H9 (cell line): ENCODE results near the gene LPIN2. TPM values are rescaled to one million over a fixed set of nuclear protein-coding genes. Genes with fewer than 3 reads are reported as not detected.
A peak's percentile ranks its signal among the peaks of the same experiment; 100 is the strongest.

Source experiments
- DNase-seq: peaks from one replicate; pipeline ENCODE4 v3.0.0-alpha.2; 2017
- H2AFZ ChIP-seq: one replicate; pipeline ENCODE4 v1.6.1; 2013; ENCODE audit warnings: mild to moderate bottlenecking, low read length, control low read depth, moderate library complexity
- H2AK5ac ChIP-seq: 2 replicates; pipeline ENCODE4 v1.6.1; 2013; ENCODE audit warnings: low read length, control low read depth, mixed read lengths; ENCODE audit not compliant: insufficient read length
- H2BK120ac ChIP-seq: one replicate; pipeline ENCODE4 v1.6.1; 2013; ENCODE audit warnings: low read depth, mild to moderate bottlenecking, low read length, control low read depth, inconsistent platforms; ENCODE audit not compliant: poor library complexity, severe bottlenecking
- H2BK12ac ChIP-seq: 2 replicates; pipeline ENCODE4 v1.6.1; 2013; ENCODE audit warnings: low read length, control low read depth, mixed read lengths, low read depth; ENCODE audit not compliant: insufficient read length
- H2BK15ac ChIP-seq: 2 replicates; pipeline ENCODE4 v1.6.1; 2013; ENCODE audit warnings: low read depth, low read length, control low read depth
- H2BK20ac ChIP-seq: one replicate; pipeline ENCODE4 v1.6.1; 2013; ENCODE audit warnings: low read depth, mild to moderate bottlenecking, low read length, control low read depth, inconsistent platforms; ENCODE audit not compliant: poor library complexity, severe bottlenecking
- H2BK5ac ChIP-seq: 2 replicates; pipeline ENCODE4 v1.6.1; 2013; ENCODE audit warnings: low read length, control low read depth, mixed read lengths; ENCODE audit not compliant: insufficient read length
- H3K14ac ChIP-seq: 2 replicates; pipeline ENCODE4 v1.6.1; 2013; ENCODE audit warnings: low read length, control low read depth; ENCODE audit not compliant: insufficient read depth
- H3K18ac ChIP-seq: 2 replicates; pipeline ENCODE4 v1.6.1; 2013; ENCODE audit warnings: low read depth, mild to moderate bottlenecking, mixed read lengths, low read length, control low read depth; ENCODE audit not compliant: insufficient read length
- H3K23ac ChIP-seq: 2 replicates; pipeline ENCODE4 v1.6.1; 2013; ENCODE audit warnings: low read length, control low read depth, mixed read lengths, low read depth; ENCODE audit not compliant: insufficient read length
- H3K23me2 ChIP-seq: 2 replicates; pipeline ENCODE4 v1.6.1; 2013; ENCODE audit warnings: low read depth, mild to moderate bottlenecking, mixed read lengths, low read length, control low read depth; ENCODE audit not compliant: insufficient read length, poor library complexity, severe bottlenecking
- H3K27ac ChIP-seq: 2 replicates; pipeline ENCODE4 v1.5.1; 2013; ENCODE audit warnings: low read length, control low read depth, mixed read lengths, low read depth; ENCODE audit not compliant: insufficient read length
- H3K27me3 ChIP-seq: 2 replicates; pipeline ENCODE4 v1.6.1; 2013; ENCODE audit warnings: low read length, control low read depth, inconsistent platforms; ENCODE audit not compliant: insufficient read depth
- H3K4ac ChIP-seq: 2 replicates; pipeline ENCODE4 v1.6.1; 2013; ENCODE audit warnings: low read depth, mild to moderate bottlenecking, control low read depth, inconsistent platforms, low read length, moderate library complexity
- H3K4me1 ChIP-seq: 2 replicates; pipeline ENCODE4 v1.6.1; 2013; ENCODE audit warnings: low read length, control low read depth, inconsistent platforms; ENCODE audit not compliant: insufficient read depth
- H3K4me2 ChIP-seq: 2 replicates; pipeline ENCODE4 v1.6.1; 2013; ENCODE audit warnings: low read length, control low read depth, mixed read lengths; ENCODE audit not compliant: insufficient read length, insufficient read depth
- H3K56ac ChIP-seq: 2 replicates; pipeline ENCODE4 v1.6.1; 2013; ENCODE audit warnings: low read depth, mild to moderate bottlenecking, mixed read lengths, low read length, control low read depth; ENCODE audit not compliant: insufficient read length
- H3K79me1 ChIP-seq: 2 replicates; pipeline ENCODE4 v1.6.1; 2013; ENCODE audit warnings: low read depth, mild to moderate bottlenecking, moderate library complexity, low read length, control low read depth, inconsistent platforms; ENCODE audit not compliant: insufficient read depth, poor library complexity, severe bottlenecking
- H3K79me2 ChIP-seq: 2 replicates; pipeline ENCODE4 v1.6.1; 2013; ENCODE audit warnings: low read length, control low read depth, inconsistent platforms; ENCODE audit not compliant: insufficient read depth
- H3K9ac ChIP-seq: 2 replicates; pipeline ENCODE4 v1.6.1; 2013; ENCODE audit warnings: low read length, control low read depth, mixed read lengths; ENCODE audit not compliant: insufficient read length; ENCODE audit errors: extremely low read depth
- H3K9me3 ChIP-seq: one replicate; pipeline ENCODE4 v1.6.1; 2013; ENCODE audit warnings: low read depth, low read length, inconsistent platforms; ENCODE audit not compliant: control insufficient read depth
- H3T11ph ChIP-seq: one replicate; pipeline ENCODE4 v1.6.1; 2013; ENCODE audit warnings: mild to moderate bottlenecking, low read length, control low read depth, inconsistent platforms
- H4K20me1 ChIP-seq: one replicate; pipeline ENCODE4 v1.6.1; 2013; ENCODE audit not compliant: control insufficient read depth, insufficient read length, insufficient read depth
- H4K5ac ChIP-seq: 2 replicates; pipeline ENCODE4 v1.6.1; 2013; ENCODE audit warnings: low read depth, mild to moderate bottlenecking, mixed read lengths, low read length, control low read depth; ENCODE audit not compliant: insufficient read length
- H4K8ac ChIP-seq: replicated peaks from 2 replicates; pipeline ENCODE4 v1.6.1; 2013; ENCODE audit warnings: low read length, control low read depth, mixed read lengths, low read depth; ENCODE audit not compliant: insufficient read length
- H4K91ac ChIP-seq: 2 replicates; pipeline ENCODE4 v1.6.1; 2013; ENCODE audit warnings: low read depth, mild to moderate bottlenecking, moderate library complexity, mixed read lengths, low read length, control low read depth; ENCODE audit not compliant: insufficient read length
- H3K27ac Mint-ChIP-seq, 3 experiments: 2 replicates in 2 of 3; 3 replicates in 1 of 3; pipeline ENCODE4 v1.8.0; 2020 to 2021; ENCODE audit warnings: mixed read lengths in 3 of 3, mild to moderate bottlenecking in 1 of 3, moderate library complexity in 1 of 3
- H3K27me3 Mint-ChIP-seq: 2 replicates; pipeline ENCODE4 v1.8.0; 2021; ENCODE audit warnings: low read depth, mild to moderate bottlenecking, moderate library complexity, mixed read lengths
- H3K36me3 Mint-ChIP-seq, 3 experiments: 2 replicates in 2 of 3; 3 replicates in 1 of 3; pipeline ENCODE4 v1.8.0; 2020 to 2021; ENCODE audit warnings: low read depth in 3 of 3, mixed read lengths in 3 of 3; ENCODE audit not compliant: insufficient read depth in 1 of 3
- H3K4me1 Mint-ChIP-seq, 2 experiments: 2 replicates each; pipeline ENCODE4 v1.8.0; 2020; ENCODE audit warnings: mixed read lengths in 2 of 2
- H3K4me3 Mint-ChIP-seq, 2 experiments: 2 replicates in 1 of 2; 3 replicates in 1 of 2; pipeline ENCODE4 v1.8.0; 2020 to 2021; ENCODE audit warnings: mild to moderate bottlenecking in 2 of 2, mixed read lengths in 2 of 2, moderate library complexity in 1 of 2
- H3K9me3 Mint-ChIP-seq, 2 experiments: 2 replicates in 1 of 2; 3 replicates in 1 of 2; pipeline ENCODE4 v1.8.0; 2020; ENCODE audit warnings: mild to moderate bottlenecking in 2 of 2, mixed read lengths in 2 of 2, moderate library complexity in 1 of 2
- CTCF ChIP-seq: fragments of 200-600 bp; sonication (generic); conservative IDR thresholded peaks from 3 replicates; pipeline ENCODE4 v1.8.0; 2021; ENCODE audit warnings: antibody characterized with exemption, mild to moderate bottlenecking
- WGBS: extraction: QIAGEN DNeasy Blood & Tissue Kit; methylation state at CpG from one replicate; pipeline ENCODE4 v1.1.7; 2013; ENCODE audit warnings: missing lambda C conversion rate, low lambda C conversion rate, mixed read lengths; ENCODE audit not compliant: insufficient read length; ENCODE audit errors: extremely low coverage; 5-methylcytosine and 5-hydroxymethylcytosine counted together
- total RNA-seq: library from RNA; stranded (reverse); gene quantifications from 2 replicates; pipeline ENCODE4 v1.2.1, GENCODE V29; 2021

Gene LPIN2
- total RNA-seq, 1 experiment from 2014 or later = 9.2 TPM

DNA sequence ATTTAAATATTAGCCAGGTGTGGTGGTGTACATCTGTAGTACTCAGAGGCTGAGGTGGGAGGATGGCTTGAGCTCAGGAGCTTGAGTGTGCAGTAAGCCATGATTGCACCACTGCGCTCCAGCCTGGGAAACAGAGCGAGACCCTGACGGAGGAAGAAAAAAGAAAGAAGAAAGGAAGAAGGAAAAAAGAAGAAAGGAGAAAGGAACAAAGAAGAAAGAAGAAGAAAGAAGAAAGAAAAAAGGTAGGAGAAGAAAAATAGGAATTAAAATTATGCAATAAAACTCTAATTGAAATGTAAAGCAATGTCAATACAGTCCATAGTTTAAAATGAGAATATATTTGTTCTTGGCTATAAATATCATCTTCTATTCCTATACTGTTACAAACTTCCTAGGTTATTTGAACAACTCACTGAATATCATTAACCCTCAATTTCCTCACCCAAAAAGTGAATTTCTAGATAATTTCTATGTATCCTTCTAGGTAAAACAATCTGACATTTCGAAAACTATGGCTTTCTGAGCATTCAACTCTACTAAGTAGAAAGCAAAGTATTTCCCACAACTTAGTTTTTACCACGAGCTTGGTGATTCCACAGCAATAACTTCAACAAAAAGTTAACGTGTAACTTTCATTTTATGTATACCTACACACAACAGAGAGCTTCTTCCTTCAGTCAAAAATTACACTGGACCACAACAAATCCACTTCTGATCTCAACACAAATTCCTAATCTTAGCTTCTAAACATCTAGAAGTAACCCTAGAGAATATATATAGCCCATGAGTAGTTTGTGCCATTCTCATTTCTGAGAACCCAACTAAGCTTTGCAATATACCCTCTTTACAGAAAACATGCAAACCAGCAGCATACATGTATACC is 19.7 kb downstream of the LPIN2 start:
- peaks cover 6% of the 10 kb centered on the region for H3K79me1 ChIP-seq
- no peak for TF ChIP-seq CTCF
- no peaks in the 10 kb centered on the region for H3K27me3 Mint-ChIP-seq
- H2BK15ac ChIP-seq = no peak overlapping the region
- H4K91ac ChIP-seq = no peak overlapping the region
- no peaks in the 10 kb centered on the region for H4K20me1 ChIP-seq
- peaks cover 6% of the 10 kb centered on the region; the same call in 1 of the 2 replicates for H3K4me1 ChIP-seq
- peaks cover 4% of the 10 kb centered on the region; the same call in 1 of the 2 replicates for H3K79me2 ChIP-seq
- H3K23me2 ChIP-seq = no peaks in the 10 kb centered on the region
- H2BK120ac ChIP-seq = no peak overlapping the region
- H3K27me3 ChIP-seq = no peaks in the 10 kb centered on the region
- H2BK20ac ChIP-seq = no peak overlapping the region
- H2AK5ac ChIP-seq = no peak overlapping the region
- no peak overlapping the region for H3K56ac ChIP-seq
- H3K4ac ChIP-seq = no peak overlapping the region
- no peak overlapping the region for H4K8ac ChIP-seq
- no peak overlapping the region for H2BK12ac ChIP-seq
- H3K27ac ChIP-seq = no peak overlapping the region
- peaks cover 0 to 2% of the 10 kb centered on the region in 2 experiments; a peak in 1 of 5 replicates for H3K9me3 Mint-ChIP-seq
- whole genome bisulfite sequencing = no CpG with 5 or more reads among the region's 6 CpGs
- H3K4me3 Mint-ChIP-seq = no peak overlapping the region
- DNase-seq = no peak
- H2BK5ac ChIP-seq = no peak overlapping the region
- peaks cover 9% of the 10 kb centered on the region in 2 experiments for H3K4me1 Mint-ChIP-seq
- no peak overlapping the region for H3K9ac ChIP-seq
- H3K9me3 ChIP-seq = no peaks in the 10 kb centered on the region
- H2AFZ ChIP-seq = no peak overlapping the region
- H3K36me3 Mint-ChIP-seq = peaks cover 6 to 7% (median 7%) of the 10 kb centered on the region in 3 experiments
- H3K4me2 ChIP-seq = no peak overlapping the region
- no peak overlapping the region for H3K14ac ChIP-seq
- no peak overlapping the region for H3K18ac ChIP-seq
- H4K5ac ChIP-seq = no peak overlapping the region
- H3K23ac ChIP-seq = no peak overlapping the region
- peak overlapping the region in 1 of 3 experiments; percentile 46; a peak in 1 of 7 replicates for H3K27ac Mint-ChIP-seq
- no peak overlapping the region for H3T11ph ChIP-seq
